Breast epithelium (tissue), 3 donors: ENCODE measurements around the gene MLLT6.

ENCODE experiments used
- CTCF ChIP-seq, 3 donors: fragments of 450-650 bp; IDR thresholded peaks; one replicate each; pipeline ENCODE4 v1.5.1; 2016 to 2017; ENCODE audit warnings: antibody characterized with exemption in 3 of 3, mild to moderate bottlenecking in 3 of 3, moderate library complexity in 3 of 3
- POLR2A ChIP-seq: fragments of 450-650 bp; IDR thresholded peaks from one replicate; pipeline ENCODE4 v1.6.1; 2016; ENCODE audit warnings: antibody characterized with exemption, mild to moderate bottlenecking, moderate library complexity
- POLR2AphosphoS5 ChIP-seq, 3 donors: sonication (generic); formaldehyde crosslinking; IDR thresholded peaks; one replicate each; pipeline ENCODE4 v1.6.1; 2017; ENCODE audit warnings: antibody characterized with exemption in 3 of 3

GRCh38 chr17:38710985-38711384 lies 5.9 kb downstream of the MLLT6 start:
- TF ChIP-seq CTCF (IDR thresholded peaks at IDR 0.05) (no peak), POLR2AphosphoS5 (IDR thresholded peaks at IDR 0.05) (no peak), POLR2A (no peak)
